GM18505 (cell line): Measurements from ENCODE around the gene TUBGCP5.

ENCODE experiments used
- ATAC-seq: cut with Tn5 transposase; IDR thresholded peaks from one replicate; pipeline ENCODE4 v1.9.1; 2021; ENCODE audit not compliant: unreplicated experiment
- POLR2A ChIP-seq: IDR thresholded peaks from 4 replicates; pipeline ENCODE4 v1.6.1; 2011; ENCODE audit warnings: borderline replicate concordance; ENCODE audit not compliant: insufficient read depth, insufficient read length; ENCODE audit errors: extremely low read depth

Gene TUBGCP5

GRCh38 chr15:22978691-22979237, 60.6 kb downstream of the TUBGCP5 start:
- peak; percentile 34 for ATAC-seq
- TF ChIP-seq POLR2A, result no peak

GRCh38 chr15:22974745-22975144, 64.6 kb downstream of the TUBGCP5 start:
- ATAC-seq, result no peak
- no peak for TF ChIP-seq POLR2A

DNA sequence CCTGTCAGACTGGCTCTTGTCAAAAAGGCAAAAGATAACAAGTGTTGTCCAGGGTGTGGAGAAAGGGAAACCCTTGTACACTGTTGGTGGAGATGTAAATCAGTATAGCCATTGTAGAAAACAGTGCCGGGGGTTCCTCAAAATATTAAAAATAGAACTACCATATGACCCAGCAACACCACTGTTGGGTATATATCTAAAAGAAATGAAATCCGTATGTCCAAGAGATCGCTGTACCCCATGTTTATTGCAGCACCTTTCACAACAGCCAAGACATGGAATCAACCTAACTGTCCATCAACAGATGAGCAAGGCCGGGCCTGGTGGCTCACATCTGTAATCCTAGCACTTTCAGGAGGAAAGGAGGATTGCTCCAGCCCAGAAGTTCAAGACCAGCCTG, 65.4 kb downstream of the TUBGCP5 start:
- no peak for ATAC-seq
- TF ChIP-seq POLR2A, result no peak

DNA sequence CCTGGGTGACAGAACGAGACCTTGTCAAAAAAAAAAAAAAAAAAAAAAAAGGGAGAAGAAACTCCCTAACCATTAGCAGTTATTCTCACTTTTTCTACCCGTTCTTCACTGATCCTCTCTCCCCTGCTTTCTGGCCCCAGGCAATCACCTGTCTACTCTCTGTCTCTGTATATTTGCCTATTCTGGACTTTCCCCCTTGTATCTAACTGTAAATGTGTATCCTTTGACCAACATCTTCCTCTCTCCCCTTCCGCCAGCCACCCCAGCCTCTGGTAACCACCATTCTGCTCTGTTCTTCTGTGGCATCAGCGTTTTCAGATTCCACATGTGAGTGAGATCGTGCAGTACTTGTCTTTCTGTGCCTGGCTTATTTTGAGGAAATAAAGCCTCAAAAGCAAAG, 66.1 kb downstream of the TUBGCP5 start:
- no peak for TF ChIP-seq POLR2A
- no peak for ATAC-seq

DNA sequence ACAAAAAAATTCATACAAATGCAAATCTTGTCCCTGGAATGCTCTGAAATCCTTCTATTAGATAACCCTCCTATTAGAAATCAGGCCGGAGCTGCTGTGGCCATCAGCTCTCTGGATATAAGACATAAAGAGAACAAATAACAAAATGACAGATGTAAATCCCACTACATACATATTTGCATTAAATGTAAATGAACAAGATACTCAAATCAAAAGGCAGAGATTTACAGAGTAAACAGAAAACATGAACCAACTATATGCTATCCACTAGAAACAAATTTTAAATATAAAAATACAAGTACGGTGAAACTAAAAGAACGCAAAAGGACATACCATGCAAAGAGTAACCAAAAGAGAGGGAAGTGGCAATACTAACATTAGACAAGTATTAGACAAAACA, 69.9 kb downstream of the TUBGCP5 start:
- no peak for TF ChIP-seq POLR2A
- ATAC-seq, result no peak

DNA sequence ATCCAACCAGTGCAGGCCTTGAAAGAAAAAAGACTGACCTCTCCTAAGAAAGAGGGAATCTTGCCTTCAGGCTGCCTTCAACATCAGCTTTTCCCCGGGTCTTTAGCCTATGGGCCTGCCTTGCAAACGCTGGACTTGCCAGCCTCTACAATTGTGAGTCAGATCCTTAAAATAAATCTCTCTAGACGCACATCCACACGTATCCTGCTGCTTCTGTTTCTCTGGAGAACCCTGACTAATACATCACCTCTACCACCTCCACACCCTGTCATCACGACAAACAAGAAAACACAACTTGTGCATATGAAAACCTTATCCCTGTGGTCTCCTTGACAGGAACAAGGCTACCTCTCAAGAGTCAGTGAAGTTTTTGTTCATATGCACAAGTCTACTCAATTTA, 71.0 kb downstream of the TUBGCP5 start:
- ATAC-seq, result no peak
- no peak for TF ChIP-seq POLR2A

GRCh38 chr15:22967084-22967770, 72.1 kb downstream of the TUBGCP5 start:
- ATAC-seq, result no peak
- TF ChIP-seq POLR2A, result no peak

DNA sequence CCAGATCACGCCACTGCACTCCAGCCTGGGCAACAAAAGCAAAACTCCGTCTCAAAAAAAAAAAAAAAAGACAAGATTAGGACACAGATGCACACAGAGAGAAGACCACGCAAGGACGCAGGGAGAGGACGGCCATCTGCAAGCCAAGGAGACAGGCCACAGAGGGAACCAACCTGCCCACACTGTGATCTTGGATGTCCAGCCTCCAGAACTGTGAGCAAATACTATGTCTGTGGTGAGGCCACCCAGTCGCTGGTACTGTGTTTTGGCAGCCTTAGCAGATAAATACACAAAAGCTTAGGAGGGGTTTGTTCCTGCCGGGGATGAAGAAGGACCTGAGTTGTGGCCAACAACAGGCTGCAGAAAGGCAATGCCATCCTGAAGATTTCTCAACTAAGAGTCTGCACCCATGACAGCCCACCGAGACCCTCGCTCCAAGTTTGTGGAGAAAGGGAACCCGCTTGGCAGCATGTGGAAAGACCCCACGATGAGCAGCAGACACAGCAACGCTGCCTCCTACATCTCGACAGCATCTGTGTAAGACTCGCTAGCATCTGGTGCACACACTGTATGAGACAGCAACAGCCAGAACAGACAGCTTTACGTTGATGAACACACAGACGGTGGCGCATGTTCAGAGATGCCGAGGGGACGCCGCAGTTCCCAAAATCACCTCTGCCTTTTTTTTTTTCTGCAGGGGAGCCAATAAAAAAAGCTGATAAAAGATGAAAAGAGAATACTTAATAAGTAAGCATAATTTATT, 72.9 kb downstream of the TUBGCP5 start:
- no peak for TF ChIP-seq POLR2A
- ATAC-seq, result no peak

GRCh38 chr15:22963641-22964040, 75.7 kb downstream of the TUBGCP5 start:
- no peak for TF ChIP-seq POLR2A
- ATAC-seq, result no peak

DNA sequence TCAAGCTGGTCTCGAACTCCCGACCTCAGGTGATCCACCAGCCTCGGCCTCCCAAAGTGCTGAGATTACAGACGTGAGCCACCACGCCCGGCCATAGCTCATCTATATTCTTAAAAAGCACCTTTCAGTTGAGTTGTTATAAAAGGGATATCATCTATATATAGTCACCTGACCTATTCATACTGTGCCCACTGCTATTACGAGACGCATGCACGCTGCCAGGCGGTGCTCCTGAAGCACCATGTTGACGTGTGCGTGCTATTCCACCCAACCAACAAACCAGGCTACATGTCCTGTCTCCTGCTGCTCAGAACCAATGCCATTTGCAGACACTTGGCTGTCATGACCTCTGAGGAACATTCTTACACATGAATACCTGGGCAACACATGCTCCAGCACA, 76.8 kb downstream of the TUBGCP5 start:
- TF ChIP-seq POLR2A, result no peak
- ATAC-seq, result no peak

GRCh38 chr15:22961762-22962161, 77.6 kb downstream of the TUBGCP5 start:
- ATAC-seq, result no peak
- no peak for TF ChIP-seq POLR2A

- no peak for TF ChIP-seq POLR2A
These were observed 78.8 kb downstream of the TUBGCP5 start for GRCh38 chr15:22960556-22960955.

DNA sequence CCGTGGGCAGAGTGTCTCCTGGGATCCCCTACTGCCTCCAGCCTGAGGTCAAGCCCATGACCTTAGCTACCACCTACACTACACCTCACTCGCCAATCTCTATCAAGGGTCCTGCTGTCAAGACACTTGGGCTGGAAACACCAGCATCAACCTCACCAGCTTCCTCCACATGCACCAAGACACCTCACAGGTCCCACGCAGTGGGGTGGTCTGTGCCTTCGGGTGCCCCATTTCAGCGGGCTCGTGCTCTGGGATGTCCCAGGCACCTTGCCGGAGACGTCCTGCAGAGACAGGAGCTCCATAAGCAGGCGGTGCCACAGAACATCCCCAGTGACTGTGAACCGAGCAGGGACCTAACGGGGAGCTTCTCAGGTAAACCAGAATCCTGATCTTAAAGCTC, 79.2 kb downstream of the TUBGCP5 start:
- no peak for TF ChIP-seq POLR2A
- no peak for ATAC-seq

More at GRCh38 chr15:22960556-22960955, 78.8 kb downstream of the TUBGCP5 start:
- ATAC-seq, result no peak
